22Rv1 (cell line): ENCODE results near the gene NOS3.

ENCODE experiments used
- CTCF ChIP-seq: fragments of 450-650 bp; IDR thresholded peaks from 2 replicates; pipeline ENCODE4 v1.5.1; 2017; ENCODE audit warnings: mild to moderate bottlenecking
- ZFX ChIP-seq: fragments of 450-650 bp; IDR thresholded peaks from 2 replicates; pipeline ENCODE4 v1.6.1; 2017; ENCODE audit warnings: antibody characterized with exemption, borderline replicate concordance

DNA sequence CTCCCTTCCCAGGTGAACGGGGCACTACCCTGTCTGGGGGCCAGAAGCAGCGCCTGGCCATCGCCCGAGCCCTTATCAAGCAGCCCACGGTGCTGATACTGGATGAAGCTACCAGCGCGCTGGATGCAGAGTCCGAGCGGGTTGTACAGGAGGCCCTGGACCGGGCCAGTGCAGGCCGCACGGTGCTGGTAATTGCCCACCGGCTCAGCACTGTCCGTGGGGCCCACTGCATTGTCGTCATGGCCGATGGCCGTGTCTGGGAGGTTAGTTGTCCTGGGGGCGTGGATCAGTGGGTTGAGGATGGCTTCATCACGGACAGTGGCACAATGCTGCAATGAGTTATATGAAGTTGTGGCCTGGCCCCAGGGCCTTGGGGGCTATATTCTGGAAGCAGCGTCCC, 53.1 kb downstream of the NOS3 start:
- TF ChIP-seq CTCF (no peak), ZFX (no peak)
